GM19035 (cell line): ENCODE measurements around the gene FBXW12.
"Not testable (repeated sequence)": the region's sequence is repeated elsewhere in the genome, so short reads cannot be mapped to it uniquely, and the experiment has no call there.

Experiments used
- ATAC-seq: cut with Tn5 transposase; IDR thresholded peaks from one replicate; pipeline ENCODE4 v1.9.1; 2021; ENCODE audit not compliant: unreplicated experiment

Gene FBXW12

DNA sequence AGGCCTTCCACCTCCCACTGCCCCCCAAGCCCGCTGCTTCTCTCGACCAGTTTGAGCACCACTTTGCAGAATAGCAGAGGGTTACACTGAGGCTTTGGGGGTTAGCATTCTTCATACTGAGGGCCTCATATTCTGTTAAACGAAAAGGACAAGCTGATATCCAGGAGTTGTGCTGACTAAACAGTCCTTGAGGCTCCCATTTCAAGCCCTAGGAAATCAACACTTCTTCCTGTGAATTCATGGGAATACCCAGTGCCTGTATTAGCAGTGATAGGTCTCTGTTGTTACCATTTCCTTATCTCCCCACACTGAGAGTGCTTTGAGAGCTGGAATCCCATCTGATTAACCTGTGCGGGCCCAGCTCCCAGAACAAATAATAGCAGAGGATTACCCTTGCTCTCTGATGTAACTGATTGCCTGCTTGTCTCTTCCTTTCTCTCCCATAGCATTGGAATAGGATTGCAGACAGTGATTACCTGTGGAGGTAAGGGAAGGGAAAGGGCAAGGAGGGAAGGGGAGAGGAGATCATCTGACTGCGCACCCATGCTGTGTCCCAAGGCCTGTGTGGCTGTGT, 930 bp downstream of the FBXW12 start:
- no peak for ATAC-seq

DNA sequence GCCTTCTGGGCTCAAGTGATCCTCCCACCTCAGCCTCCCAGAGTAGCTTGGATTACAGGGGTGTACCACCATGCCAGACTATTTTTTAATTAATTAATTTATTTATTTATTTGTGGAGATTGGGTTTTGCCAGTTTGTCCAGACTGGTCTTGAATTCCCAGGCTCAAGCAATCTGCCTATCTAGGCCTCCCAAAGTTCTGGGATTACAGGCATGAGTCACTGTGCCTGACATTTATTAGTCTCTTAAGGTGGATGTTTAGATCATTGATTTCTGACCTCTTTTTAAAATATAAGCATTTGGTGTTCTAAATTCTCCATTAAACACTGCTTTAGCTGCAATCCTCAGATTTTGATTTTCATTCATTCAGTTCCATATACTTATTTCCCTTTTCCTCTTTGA, 15.6 kb downstream of the FBXW12 start:
- no peak for ATAC-seq

GRCh38 chr3:48388966-48389365, 16.9 kb downstream of the FBXW12 start:
- ATAC-seq = no peak

DNA sequence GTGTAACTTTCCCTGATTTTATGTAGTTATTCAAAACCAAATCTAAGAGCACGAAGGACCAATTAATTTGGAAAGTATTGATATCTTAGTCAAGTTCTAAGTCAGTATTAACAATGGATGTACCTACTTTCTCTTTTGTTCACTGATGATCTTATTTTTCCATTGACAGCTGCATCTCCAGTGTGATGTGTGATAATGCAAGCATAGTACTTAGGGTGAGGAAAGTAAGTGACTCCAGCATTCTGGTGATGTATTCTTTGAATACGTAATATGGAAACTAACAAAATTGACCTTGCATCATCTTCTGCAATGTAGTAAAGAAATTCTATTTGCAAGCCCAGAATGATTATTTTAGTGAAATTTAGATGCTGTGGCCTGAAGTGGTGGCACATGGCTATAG, 22.4 kb downstream of the FBXW12 start:
- ATAC-seq = no peak

DNA sequence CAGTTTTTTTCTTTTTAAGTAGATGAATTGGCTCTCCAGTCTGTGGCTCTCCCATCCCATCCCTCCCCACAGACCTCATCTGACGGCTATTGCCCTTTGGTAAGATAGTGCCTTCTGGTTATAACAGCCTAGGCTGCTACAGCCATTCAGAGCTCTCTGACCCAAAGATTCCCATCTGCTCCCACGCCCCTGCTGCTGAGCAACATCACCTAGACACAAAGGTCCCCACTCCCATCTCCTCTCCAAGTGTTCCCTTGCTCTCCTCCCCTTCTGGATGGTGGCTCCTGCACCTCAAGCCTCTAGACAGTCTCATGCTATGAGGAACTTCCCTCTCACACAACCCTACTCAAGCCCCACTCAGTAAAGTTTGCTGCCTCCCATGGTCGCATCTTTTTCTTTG, 23.7 kb downstream of the FBXW12 start:
- no peak for ATAC-seq

DNA sequence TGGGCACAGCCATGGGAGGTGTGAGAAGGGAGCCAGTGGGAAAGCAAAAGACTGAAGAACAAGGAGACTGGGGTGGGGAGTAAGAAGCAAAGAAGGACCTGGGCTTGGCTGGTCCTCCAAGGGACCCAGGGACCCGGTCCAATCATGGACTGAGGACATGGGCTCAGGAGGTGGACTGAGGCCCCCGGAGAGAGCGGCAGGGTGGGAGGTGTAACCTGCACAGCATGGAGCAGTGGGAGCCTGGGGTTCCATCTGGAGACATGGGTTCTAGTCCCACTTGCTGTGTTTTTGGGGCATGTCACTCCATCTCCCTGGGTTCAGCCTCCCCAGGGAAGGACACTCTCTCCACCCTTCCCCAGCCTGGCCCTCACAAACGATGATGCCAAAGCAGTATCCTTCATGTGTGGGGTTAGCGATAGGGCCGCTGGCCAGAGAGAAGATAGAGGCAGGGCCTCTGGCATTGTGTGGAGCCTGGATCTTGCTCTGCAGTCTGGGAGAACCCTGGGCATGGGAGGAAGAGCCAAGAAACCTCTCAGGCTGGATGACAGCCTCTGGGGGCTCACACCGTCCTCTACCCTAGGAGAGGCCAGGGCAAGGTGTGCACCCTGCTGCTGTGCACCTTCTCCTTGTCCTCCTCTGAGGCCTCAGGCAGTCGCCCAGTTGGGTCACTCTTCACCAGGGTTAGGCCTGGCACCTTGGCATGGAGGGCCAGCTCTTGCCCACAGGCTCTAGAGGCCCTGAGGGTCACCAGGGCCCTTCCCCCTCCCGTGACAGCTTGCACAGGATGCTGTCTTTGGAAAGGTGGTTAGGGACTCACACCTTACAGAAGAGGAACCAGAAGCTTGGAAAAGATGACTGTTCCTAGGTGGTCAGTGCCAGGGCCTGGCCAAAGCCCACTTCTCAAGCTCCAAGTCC, 26.0 kb downstream of the FBXW12 start:
- ATAC-seq = no peak

DNA sequence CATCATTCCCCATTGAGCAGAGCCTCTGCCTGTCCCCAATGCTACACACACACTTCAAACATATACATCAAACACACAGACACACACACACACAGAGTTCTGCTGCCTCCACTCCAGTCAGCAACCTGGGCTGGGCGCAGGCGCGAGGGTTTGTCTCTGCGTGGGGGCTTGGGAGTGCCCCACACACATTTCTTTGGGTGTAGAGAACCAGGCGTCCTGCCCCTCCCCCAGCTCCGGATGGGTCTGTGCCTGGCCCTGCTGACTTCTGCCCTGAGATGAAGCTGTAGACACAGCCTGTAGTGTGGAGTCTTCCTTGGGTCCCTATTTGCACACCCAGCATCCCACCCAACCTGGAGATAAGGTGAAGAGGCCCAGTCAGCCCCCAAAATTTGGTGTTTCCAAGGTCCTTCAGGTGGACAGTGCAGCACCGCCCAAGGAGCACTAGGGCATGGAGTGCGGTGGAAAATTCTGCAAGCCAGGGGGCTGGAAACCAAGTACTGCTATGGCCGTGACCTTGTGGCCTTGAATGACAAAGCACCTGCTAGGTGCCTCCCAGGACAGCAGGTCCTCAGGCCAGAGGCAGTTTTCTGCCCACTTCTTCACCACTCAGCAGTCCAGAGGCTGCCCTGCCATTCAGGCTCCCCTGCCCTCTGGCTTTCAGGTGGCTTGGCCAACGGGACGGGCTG, 26.8 kb downstream of the FBXW12 start:
- ATAC-seq = no peak

DNA sequence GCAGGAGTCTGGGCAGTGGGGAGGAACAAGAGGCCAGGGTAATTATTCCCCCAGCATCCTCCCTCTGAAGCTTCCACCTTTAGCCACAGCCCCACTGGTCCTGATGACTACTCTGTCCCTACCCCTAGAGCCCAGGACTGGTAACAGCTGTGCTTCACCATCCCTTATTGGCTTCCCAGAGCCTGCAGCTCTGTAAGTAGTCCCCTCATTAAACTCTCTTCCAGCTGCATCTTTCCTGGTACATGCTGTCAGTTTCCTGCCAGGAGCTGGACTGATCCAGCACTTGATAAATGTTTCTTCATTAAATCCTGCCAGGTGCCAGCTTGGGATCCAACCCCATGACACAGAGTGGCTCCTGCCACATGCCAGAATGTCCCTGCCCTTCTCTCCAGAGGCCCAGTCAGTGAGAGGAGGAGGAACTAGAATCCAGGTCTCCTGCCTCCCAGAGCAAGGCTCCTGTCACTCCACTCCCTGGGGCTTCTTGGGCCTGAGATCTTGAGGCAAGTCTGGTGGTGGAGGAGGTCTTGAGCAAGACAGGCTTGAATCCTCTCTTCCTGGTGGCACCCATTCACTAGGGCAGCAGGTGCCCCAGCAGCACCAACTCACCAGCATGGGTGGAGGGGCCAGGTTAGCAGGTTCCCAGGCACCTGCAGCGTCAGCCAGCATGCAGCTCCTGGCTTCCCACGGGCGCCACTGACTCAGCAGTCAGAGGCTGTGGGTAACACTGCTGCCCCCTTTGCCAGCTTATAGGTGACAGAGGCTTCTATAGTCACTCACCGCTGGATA, 27.6 kb downstream of the FBXW12 start:
- no peak for ATAC-seq

GRCh38 chr3:48400824-48401433, 28.9 kb downstream of the FBXW12 start:
- no peak for ATAC-seq

GRCh38 chr3:48401434-48401901, 29.4 kb downstream of the FBXW12 start:
- not testable (repeated sequence) for ATAC-seq

GRCh38 chr3:48402281-48402732, 30.3 kb downstream of the FBXW12 start:
- no peak for ATAC-seq

GRCh38 chr3:48402907-48403306, 30.9 kb downstream of the FBXW12 start:
- no peak for ATAC-seq

DNA sequence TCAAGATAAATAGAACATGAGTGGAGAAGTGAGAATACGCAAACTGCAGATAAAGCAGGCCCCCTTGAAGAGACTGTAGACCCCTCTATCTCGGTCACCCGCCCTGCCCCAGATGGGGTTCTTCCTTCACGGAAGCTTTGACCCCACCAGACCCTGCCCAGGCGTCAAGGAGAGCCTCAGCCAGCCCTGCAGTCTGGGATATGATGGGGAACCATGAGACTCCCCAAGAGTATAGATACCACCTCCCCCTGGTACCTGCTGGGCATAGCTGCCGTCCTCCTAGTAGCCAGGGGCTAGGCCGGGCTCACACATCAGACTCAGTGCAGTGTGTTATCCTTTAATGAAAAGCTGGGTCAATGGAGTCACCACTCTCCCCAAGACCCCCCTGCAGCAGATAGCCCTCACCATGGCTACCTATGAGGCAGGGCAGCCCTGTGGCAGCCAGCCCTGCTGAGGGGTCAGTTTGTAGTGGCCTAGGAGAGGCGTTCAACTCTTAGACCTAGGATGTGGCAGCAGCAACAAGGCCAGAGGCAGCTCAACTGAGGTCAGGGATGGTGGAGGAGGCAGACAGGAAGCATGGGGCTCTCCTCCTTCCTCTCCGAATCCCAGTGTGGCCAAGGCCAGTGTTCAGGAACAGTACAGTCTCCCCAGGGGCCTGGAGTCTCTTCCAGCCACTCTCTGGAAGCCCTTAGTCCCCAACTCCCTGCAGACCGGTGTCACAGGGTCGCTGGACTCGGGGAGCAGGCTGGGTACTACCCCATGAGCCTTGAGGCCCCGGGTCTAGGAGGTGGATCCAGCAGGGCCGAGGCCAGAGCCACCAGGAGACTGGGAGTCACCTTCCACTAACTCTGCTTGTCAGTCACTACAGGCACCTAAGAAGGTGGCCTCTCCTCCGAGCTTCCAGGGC, 31.8 kb downstream of the FBXW12 start:
- no peak for ATAC-seq

DNA sequence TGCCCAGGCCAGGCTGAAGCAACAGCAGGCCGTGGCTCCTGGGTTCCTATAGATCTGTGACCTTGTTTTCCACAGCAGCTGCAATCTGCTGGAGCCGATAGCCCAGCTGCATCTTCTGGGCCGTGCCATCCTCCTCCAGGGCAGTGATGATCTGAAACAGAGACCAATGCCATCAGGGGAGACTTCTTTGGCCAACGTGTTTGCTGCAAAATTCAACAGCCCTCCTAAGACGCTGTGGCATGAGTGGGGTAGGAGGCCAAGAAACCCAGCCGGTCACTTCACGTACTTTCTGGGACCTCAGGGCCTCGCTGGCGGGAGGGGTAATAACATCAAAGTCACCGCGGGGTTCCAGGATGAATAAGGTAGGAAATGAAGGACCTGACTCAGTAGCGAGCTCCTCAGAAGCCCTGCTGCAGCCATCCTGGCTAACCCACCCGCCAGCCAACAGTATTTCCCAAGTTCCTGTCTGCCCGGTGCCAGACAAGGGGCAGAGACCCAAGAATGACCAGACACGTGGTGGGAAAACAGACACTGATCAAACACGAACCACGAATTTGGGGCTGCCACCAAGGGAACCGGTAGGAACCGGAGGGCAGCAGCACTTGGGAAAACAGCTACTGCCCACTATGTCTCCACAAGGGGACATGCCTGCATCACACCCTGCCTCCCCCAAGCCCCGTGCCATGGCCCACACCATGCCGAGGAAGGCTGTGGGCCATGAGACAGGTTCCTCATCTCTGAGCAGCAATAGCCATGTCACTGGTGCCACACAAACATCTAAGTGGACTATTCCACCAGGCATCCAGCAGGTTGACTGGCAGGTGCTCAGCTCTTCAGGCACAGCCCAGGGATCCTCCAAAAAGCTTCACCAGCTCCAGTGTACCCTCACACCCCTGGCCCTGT, 32.7 kb downstream of the FBXW12 start:
- no peak for ATAC-seq

DNA sequence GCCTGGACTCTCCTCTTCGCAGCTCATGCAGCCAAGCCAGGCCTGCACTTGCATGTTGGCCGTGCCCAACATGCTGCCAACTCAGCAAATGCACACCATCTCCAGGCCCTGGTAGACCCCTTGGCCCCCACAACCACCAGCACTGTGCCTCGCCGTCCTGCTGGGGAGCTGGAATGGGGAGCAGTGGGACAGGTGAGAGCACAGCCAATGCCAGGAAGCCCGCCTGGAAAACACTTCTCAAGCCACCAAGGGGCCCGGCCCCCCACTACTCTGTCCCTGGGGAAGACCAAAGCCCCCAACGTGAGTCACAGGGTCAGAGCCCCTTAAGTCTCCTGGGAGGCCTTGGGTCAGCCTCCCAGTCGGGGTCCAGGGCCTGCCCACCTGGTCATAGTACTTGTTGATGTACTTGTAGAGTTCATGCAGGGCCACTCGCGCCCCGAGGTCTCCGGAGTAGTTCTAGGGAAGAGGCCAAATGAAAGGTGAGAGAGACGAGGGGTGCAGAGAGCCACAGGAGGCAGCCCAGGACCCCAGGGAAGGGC, 33.4 kb downstream of the FBXW12 start:
- ATAC-seq = no peak

- no peak for ATAC-seq
Measured at GRCh38 chr3:48405971-48406370, 34.0 kb downstream of the FBXW12 start.

DNA sequence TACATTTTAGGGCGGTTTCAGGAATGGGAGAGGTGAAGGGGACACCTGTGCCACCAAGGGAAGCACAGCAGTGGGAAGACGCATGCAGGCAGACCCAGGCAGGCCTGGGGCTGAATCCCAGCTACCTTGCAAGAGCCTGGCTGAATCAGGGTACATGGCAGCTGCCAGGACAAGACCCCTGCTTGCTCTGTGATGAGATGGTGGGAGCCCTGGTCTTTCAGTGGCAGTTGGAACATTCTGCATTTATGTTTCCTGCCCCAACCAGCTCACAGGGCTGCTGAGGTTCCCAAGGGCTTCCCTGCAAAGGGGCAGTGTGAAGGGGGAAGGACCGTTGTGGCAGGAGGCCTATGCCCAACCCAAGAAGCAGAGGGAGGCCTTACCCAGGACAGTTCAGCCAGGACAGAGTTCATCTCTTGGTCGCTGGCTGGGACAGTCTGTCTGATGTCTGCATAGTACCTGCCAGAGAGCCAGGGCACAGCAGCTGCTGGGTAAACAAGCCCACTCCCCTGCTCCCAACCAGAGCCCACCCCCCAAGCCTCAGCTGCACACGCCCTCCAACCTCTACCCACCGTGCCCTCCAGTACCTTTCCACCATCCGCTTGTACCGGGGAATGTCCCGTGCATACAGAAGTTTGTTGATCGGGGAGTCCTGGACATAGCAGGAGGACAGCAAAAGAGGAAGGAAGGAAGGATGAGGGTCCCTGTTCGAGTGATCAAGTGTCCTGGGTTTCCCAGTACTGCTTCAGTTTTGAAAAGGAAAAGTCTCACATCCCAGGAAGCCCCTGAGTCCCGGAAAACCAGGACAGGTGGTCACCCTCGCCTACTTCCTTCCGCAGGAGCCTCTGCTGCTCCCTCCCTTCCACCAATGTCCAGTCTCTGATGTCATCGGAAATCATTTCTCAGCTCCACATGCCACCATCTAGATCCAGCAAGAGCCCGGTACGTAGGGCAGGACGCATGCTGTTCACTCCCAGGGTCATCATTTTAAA, 34.7 kb downstream of the FBXW12 start:
- ATAC-seq = no peak
